GM12878 (cell line): Measurements from ENCODE around the gene CEP128. TPM values are rescaled to one million over a fixed set of nuclear protein-coding genes. Genes with fewer than 3 reads are reported as not detected.

Experiments used
- ATAC-seq: fragments of 200-7000 bp; cut with Tn5 transposase; 3 replicates; pipeline ENCODE4 v1.9.1; 2020; ENCODE audit warnings: mild to moderate bottlenecking, moderate library complexity
- BruUV-seq: library from RNA; stranded (reverse); fragments of 400-500 nt; replicated peaks from 2 replicates; lab custom pipeline; 2021; lab: Mats Ljungman, UMichigan
- CTCF ChIA-PET: fragments of 300-600 bp; sonication (Branson Sonifier 250); formaldehyde crosslinking; extraction: SDS; loops from one replicate; lab custom pipeline; 2021; ENCODE audit warnings: inconsistent platforms; lab: Yijun Ruan, JAX
- POLR2A ChIA-PET: fragments of 350-600 bp; formaldehyde crosslinking; extraction: SDS; loops from one replicate; lab custom pipeline; 2021; ENCODE audit warnings: inconsistent platforms; lab: Charles Lee
- RAD21 ChIA-PET: fragments of 300-600 bp; sonication (Branson Sonifier 250); formaldehyde crosslinking; loops from one replicate; lab custom pipeline; 2023; ENCODE audit warnings: antibody characterized with exemption; ENCODE audit not compliant: unreplicated experiment; lab: Charles Lee
- SMC1A ChIA-PET: fragments of 300-600 bp; sonication (Branson Sonifier 250); formaldehyde crosslinking; loops from one replicate; lab custom pipeline; 2023; ENCODE audit not compliant: unreplicated experiment, uncharacterized antibody; lab: Charles Lee
- DNase-seq: peaks from one replicate; pipeline ENCODE4 v3.0.0-alpha.2; 2011; ENCODE audit warnings: low read depth, low spot score
- FAIRE-seq: peaks from 3 replicates; lab custom pipeline; 2011; peaks lifted over from hg19 to GRCh38; lab: Jason Lieb, UNC
- H2AFZ ChIP-seq: 2 replicates; pipeline ENCODE4 v1.6.0; 2011; ENCODE audit warnings: low read depth, low read length, control low read depth; ENCODE audit not compliant: control insufficient read depth
- H3K27ac ChIP-seq: 2 replicates; pipeline ENCODE4 v1.5.1; 2011; ENCODE audit warnings: control low read depth; ENCODE audit not compliant: control insufficient read depth, insufficient read depth
- H3K27me3 ChIP-seq, 2 experiments: replicated peaks in 1 of 2; 2 replicates each; pipeline versions ENCODE4 v1.6.0 to v1.6.1; 2011; ENCODE audit warnings: low read length in 1 of 2; ENCODE audit not compliant: control insufficient read depth in 2 of 2, insufficient read depth in 2 of 2
- H3K36me3 ChIP-seq, 2 experiments: 2 replicates each; pipeline ENCODE4 v1.5.1; 2011; ENCODE audit warnings: low read length in 1 of 2; ENCODE audit not compliant: control insufficient read depth in 2 of 2, insufficient read depth in 2 of 2
- H3K4me1 ChIP-seq: 2 replicates; pipeline ENCODE4 v1.6.1; 2011; ENCODE audit warnings: mild to moderate bottlenecking, low read length, moderate library complexity, mixed read lengths; ENCODE audit not compliant: control insufficient read depth, insufficient read depth
- H3K4me2 ChIP-seq: 2 replicates; pipeline ENCODE4 v1.6.0; 2011; ENCODE audit warnings: control low read depth; ENCODE audit not compliant: control insufficient read depth, insufficient read depth
- H3K4me3 ChIP-seq: fragments of 200-600 bp; sonication (generic); 2 replicates; pipeline ENCODE4 v1.5.1; 2016
- H3K79me2 ChIP-seq: 2 replicates; pipeline ENCODE4 v1.6.0; 2011; ENCODE audit warnings: low read length; ENCODE audit not compliant: control insufficient read depth, insufficient read depth
- H3K9ac ChIP-seq: 2 replicates; pipeline ENCODE4 v1.8.0; 2011; ENCODE audit warnings: low read length, control low read depth, mixed read lengths; ENCODE audit not compliant: control insufficient read depth, insufficient read depth
- H3K9me3 ChIP-seq: replicated peaks from 3 replicates; pipeline ENCODE4 v1.5.1; 2011; ENCODE audit warnings: mild to moderate bottlenecking, low read length; ENCODE audit not compliant: control insufficient read depth, insufficient read depth
- H4K20me1 ChIP-seq: 2 replicates; pipeline ENCODE4 v1.6.0; 2011; ENCODE audit not compliant: control insufficient read depth, insufficient read depth
- CBX5 ChIP-seq: sonication (generic); IDR thresholded peaks from 2 replicates; pipeline ENCODE4 v1.6.1; 2016; ENCODE audit warnings: low read depth, moderate library complexity, mild to moderate bottlenecking, inconsistent platforms
- CREB1 ChIP-seq: IDR thresholded peaks from 2 replicates; pipeline ENCODE4 v1.6.1; 2012; ENCODE audit warnings: low read depth, mild to moderate bottlenecking, inconsistent platforms
- FOS ChIP-seq: IDR thresholded peaks from 3 replicates; pipeline ENCODE4 v1.6.1; 2011; ENCODE audit warnings: borderline replicate concordance; ENCODE audit not compliant: insufficient read length; ENCODE audit errors: extremely low read depth
- KDM1A ChIP-seq: fragments of 200-600 bp; sonication (generic); IDR thresholded peaks from 2 replicates; pipeline ENCODE4 v1.6.1; 2016; ENCODE audit warnings: borderline replicate concordance
- NFYB ChIP-seq: IDR thresholded peaks from 2 replicates; pipeline ENCODE4 v1.6.1; 2011; ENCODE audit warnings: low read depth, mild to moderate bottlenecking, low read length, improper control_type of control experiment, moderate library complexity; ENCODE audit not compliant: insufficient read depth
- POLR2A ChIP-seq: IDR thresholded peaks from 2 replicates; pipeline ENCODE4 v1.6.1; 2011; ENCODE audit warnings: low read depth, mild to moderate bottlenecking, low read length
- POU2F2 ChIP-seq: IDR thresholded peaks from 3 replicates; pipeline ENCODE4 v1.6.1; 2011; ENCODE audit warnings: low read depth, mild to moderate bottlenecking, low read length, borderline replicate concordance
- SREBF2 ChIP-seq: IDR thresholded peaks from 2 replicates; pipeline ENCODE4 v1.6.1; 2012; ENCODE audit warnings: mild to moderate bottlenecking, low read length
- SUPT20H ChIP-seq: IDR thresholded peaks from 2 replicates; pipeline ENCODE4 v1.6.1; 2011; ENCODE audit warnings: low read depth, mild to moderate bottlenecking, low read length, moderate library complexity, borderline replicate concordance; ENCODE audit not compliant: control insufficient read depth
- ZZZ3 ChIP-seq: IDR thresholded peaks from 2 replicates; pipeline ENCODE4 v1.6.1; 2011; ENCODE audit warnings: low read depth; ENCODE audit not compliant: control insufficient read depth, insufficient read length
- WGBS: methylation state at CpG from one replicate; pipeline ENCODE4 v1.1.6; 2016; ENCODE audit warnings: low lambda C conversion rate; ENCODE audit not compliant: insufficient replicate concordance, insufficient coverage; ENCODE audit errors: missing lambda C conversion rate; 5-methylcytosine and 5-hydroxymethylcytosine counted together
- in situ Hi-C: fragments of 300-500 bp; cut with MboI; formaldehyde crosslinking; loops from 9 replicates; pipeline ENCODE4 v1.14.3; 2018; ENCODE audit warnings: mixed read lengths
- intact Hi-C: fragments of 100-400 bp; cut with micrococcal nuclease; formaldehyde crosslinking; loops from one replicate; pipeline ENCODE4 v1.14.2; 2022; ENCODE audit not compliant: unreplicated experiment
- polyA plus RNA-seq, 11 experiments: library from polyadenylated mRNA; depleted of rRNA in 4 of 11; unstranded in 6 of 11; stranded (reverse) in 5 of 11; fragments of >200 nt; fragmentation: Nextera tagmentation in 4 of 11; fragmentation: Illumina TruSeq in 1 of 11; extraction: Ambion mirVana in 4 of 11; extraction: Trizol in 1 of 11; gene quantifications; 1 replicate in 1 of 11; 2 replicates in 10 of 11; pipeline versions ENCODE4 v1.2.1 to v1.2.3, GENCODE V29; 2011 to 2016; ENCODE audit warnings: inconsistent platforms in 2 of 11, missing spikeins in 2 of 11, low read depth in 1 of 11
- total RNA-seq, 4 experiments: library from RNA; depleted of rRNA in 3 of 4; stranded (reverse); fragments of >200 nt in 3 of 4; fragmentation: Illumina TruSeq in 1 of 4; extraction: Trizol in 1 of 4; gene quantifications; 2 replicates each; pipeline versions ENCODE4 v1.2.1 to v1.2.3, GENCODE V29; 2013 to 2021
- TF ChIP-seq, protein P1 (sequence below): fragments of 150-350 bp; IDR thresholded peaks from 2 replicates; pipeline ENCODE4 v1.6.1; 2016; ENCODE audit warnings: low read depth, low read length
- TF ChIP-seq, protein P2 (sequence below): IDR thresholded peaks from 2 replicates; pipeline ENCODE4 v1.6.1; 2012; ENCODE audit warnings: low read depth, low read length, improper control_type of control experiment
- TF ChIP-seq, protein P3 (sequence below): fragments of 450-650 bp; IDR thresholded peaks from 2 replicates; pipeline ENCODE4 v1.6.1; 2017; ENCODE audit warnings: borderline replicate concordance
- TF ChIP-seq, protein P4 (sequence below): IDR thresholded peaks from 2 replicates; pipeline ENCODE4 v1.6.1; 2011; ENCODE audit warnings: low read depth, mild to moderate bottlenecking, low read length, moderate library complexity, borderline replicate concordance; ENCODE audit errors: extremely low read depth
- TF ChIP-seq, protein P5 (sequence below): fragments of 450-650 bp; IDR thresholded peaks from 2 replicates; pipeline ENCODE4 v1.6.1; 2017; ENCODE audit warnings: low read depth, mild to moderate bottlenecking, moderate library complexity

The CEP128 gene
- total and polyA plus RNA-seq, 10 of the 15 experiments (the other 5 are each of a cell fraction or from before 2014, with no cell fraction given): 1.1 to 6.7 (median 3.4) TPM

DNA sequence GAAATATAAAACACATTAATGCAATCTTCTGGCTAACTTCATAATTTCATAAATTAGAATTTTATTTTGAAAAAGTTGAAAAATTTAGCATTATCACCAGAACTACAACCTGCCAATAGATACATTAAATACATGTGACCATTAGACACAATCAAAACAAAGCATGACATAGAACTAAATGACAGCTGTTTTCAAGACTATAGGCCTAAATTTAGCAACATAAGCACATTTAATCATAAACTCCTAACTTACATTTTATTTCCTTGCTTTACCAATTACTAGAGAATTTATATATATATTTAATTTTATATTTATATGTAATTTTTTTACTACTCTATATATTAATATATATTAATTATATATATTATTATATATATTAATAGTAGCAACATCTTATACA lies 165.4 kb downstream of the CEP128 start (continued):
- TF ChIP-seq, protein P1, sequence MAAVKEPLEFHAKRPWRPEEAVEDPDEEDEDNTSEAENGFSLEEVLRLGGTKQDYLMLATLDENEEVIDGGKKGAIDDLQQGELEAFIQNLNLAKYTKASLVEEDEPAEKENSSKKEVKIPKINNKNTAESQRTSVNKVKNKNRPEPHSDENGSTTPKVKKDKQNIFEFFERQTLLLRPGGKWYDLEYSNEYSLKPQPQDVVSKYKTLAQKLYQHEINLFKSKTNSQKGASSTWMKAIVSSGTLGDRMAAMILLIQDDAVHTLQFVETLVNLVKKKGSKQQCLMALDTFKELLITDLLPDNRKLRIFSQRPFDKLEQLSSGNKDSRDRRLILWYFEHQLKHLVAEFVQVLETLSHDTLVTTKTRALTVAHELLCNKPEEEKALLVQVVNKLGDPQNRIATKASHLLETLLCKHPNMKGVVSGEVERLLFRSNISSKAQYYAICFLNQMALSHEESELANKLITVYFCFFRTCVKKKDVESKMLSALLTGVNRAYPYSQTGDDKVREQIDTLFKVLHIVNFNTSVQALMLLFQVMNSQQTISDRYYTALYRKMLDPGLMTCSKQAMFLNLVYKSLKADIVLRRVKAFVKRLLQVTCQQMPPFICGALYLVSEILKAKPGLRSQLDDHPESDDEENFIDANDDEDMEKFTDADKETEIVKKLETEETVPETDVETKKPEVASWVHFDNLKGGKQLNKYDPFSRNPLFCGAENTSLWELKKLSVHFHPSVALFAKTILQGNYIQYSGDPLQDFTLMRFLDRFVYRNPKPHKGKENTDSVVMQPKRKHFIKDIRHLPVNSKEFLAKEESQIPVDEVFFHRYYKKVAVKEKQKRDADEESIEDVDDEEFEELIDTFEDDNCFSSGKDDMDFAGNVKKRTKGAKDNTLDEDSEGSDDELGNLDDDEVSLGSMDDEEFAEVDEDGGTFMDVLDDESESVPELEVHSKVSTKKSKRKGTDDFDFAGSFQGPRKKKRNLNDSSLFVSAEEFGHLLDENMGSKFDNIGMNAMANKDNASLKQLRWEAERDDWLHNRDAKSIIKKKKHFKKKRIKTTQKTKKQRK: no peak
- TF ChIP-seq SUPT20H: no peak

DNA sequence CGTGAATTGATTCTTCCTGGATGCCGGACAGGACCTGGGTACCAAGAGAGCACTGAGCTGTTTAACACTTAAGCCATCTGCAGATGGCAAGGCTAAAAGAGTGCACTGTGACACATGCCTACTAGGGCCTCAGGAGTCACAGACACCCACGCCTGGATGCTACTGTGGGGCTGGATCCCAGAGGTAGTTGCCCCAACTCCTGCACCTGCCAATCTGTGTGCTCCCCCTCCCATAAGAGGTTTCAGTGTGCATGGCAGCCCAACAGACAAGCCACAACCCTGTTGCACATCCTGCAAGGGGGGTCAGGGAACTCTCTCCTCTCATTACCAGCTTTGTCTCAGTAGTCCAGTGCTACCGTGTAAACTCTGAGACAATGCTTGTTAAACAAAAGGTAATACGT lies 169.0 kb downstream of the CEP128 start:
- H2AFZ ChIP-seq: no peak overlapping the region
- H3K4me2 ChIP-seq: no peak overlapping the region
- WGBS: 90% methylated on average over 5 of the region's 5 CpGs
- no peak overlapping the region for H3K27ac ChIP-seq
- H3K4me3 ChIP-seq: no peak overlapping the region
- no peak overlapping the region for H3K9ac ChIP-seq
- ChIA-PET SMC1A (interaction anchor here (0.7 to 1.0 kb wide), 2 partner anchors 481 to 938 kb away, joined by 3 read pairs; no protein-coding TSS in a partner anchor), CTCF (no interaction called here), RAD21 (no interaction called here), POLR2A (no interaction called here)
- in situ Hi-C loops (no loop called here), intact Hi-C loops (no loop called here)
- no peak for DNase-seq
- H4K20me1 ChIP-seq: no peaks in the 10 kb centered on the region
- no peak for FAIRE-seq
- H3K36me3 ChIP-seq: no peaks in the 10 kb centered on the region
- H3K4me1 ChIP-seq: no peaks in the 10 kb centered on the region
- no peaks in the 10 kb centered on the region for H3K27me3 ChIP-seq
- no peaks in the 10 kb centered on the region for H3K79me2 ChIP-seq
- no peaks in the 10 kb centered on the region for H3K9me3 ChIP-seq
- ATAC-seq: no peak
- BruUV-seq: no TSS peak
- TF ChIP-seq CREB1 (no peak), KDM1A (no peak), NFYB (no peak), POU2F2 (no peak), POLR2A (no peak), CBX5 (no peak), FOS (no peak), ZZZ3 (no peak), SREBF2 (no peak)
- TF ChIP-seq, protein P2, sequence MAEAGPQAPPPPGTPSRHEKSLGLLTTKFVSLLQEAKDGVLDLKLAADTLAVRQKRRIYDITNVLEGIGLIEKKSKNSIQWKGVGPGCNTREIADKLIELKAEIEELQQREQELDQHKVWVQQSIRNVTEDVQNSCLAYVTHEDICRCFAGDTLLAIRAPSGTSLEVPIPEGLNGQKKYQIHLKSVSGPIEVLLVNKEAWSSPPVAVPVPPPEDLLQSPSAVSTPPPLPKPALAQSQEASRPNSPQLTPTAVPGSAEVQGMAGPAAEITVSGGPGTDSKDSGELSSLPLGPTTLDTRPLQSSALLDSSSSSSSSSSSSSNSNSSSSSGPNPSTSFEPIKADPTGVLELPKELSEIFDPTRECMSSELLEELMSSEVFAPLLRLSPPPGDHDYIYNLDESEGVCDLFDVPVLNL: no peak
- TF ChIP-seq, protein P3, sequence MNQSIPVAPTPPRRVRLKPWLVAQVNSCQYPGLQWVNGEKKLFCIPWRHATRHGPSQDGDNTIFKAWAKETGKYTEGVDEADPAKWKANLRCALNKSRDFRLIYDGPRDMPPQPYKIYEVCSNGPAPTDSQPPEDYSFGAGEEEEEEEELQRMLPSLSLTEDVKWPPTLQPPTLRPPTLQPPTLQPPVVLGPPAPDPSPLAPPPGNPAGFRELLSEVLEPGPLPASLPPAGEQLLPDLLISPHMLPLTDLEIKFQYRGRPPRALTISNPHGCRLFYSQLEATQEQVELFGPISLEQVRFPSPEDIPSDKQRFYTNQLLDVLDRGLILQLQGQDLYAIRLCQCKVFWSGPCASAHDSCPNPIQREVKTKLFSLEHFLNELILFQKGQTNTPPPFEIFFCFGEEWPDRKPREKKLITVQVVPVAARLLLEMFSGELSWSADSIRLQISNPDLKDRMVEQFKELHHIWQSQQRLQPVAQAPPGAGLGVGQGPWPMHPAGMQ: no peak
- TF ChIP-seq, protein P4, sequence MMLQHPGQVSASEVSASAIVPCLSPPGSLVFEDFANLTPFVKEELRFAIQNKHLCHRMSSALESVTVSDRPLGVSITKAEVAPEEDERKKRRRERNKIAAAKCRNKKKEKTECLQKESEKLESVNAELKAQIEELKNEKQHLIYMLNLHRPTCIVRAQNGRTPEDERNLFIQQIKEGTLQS: no peak
- TF ChIP-seq, protein P5, sequence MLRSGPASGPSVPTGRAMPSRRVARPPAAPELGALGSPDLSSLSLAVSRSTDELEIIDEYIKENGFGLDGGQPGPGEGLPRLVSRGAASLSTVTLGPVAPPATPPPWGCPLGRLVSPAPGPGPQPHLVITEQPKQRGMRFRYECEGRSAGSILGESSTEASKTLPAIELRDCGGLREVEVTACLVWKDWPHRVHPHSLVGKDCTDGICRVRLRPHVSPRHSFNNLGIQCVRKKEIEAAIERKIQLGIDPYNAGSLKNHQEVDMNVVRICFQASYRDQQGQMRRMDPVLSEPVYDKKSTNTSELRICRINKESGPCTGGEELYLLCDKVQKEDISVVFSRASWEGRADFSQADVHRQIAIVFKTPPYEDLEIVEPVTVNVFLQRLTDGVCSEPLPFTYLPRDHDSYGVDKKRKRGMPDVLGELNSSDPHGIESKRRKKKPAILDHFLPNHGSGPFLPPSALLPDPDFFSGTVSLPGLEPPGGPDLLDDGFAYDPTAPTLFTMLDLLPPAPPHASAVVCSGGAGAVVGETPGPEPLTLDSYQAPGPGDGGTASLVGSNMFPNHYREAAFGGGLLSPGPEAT: no peak
